ENCODE data around the gene DYSF. TPM values are rescaled to one million over a fixed set of nuclear protein-coding genes. Genes with fewer than 3 reads are reported as not detected.

The DYSF gene
- total RNA-seq, 1 donor from 2014 or later, result 42.8 TPM

- no peak for DNase-seq (ENCODE audit: low read depth)
- Histone ChIP-seq H3K4me3 (ENCODE audit: low read depth, low read length) (no peak overlapping the region), H3K27me3 (ENCODE audit: control insufficient read depth, insufficient read depth, low read length) (no peaks in the 10 kb centered on the region), H3K36me3 (ENCODE audit: control insufficient read depth, insufficient read depth, low read length) (no peaks in the 10 kb centered on the region)
- TF ChIP-seq, protein P1, sequence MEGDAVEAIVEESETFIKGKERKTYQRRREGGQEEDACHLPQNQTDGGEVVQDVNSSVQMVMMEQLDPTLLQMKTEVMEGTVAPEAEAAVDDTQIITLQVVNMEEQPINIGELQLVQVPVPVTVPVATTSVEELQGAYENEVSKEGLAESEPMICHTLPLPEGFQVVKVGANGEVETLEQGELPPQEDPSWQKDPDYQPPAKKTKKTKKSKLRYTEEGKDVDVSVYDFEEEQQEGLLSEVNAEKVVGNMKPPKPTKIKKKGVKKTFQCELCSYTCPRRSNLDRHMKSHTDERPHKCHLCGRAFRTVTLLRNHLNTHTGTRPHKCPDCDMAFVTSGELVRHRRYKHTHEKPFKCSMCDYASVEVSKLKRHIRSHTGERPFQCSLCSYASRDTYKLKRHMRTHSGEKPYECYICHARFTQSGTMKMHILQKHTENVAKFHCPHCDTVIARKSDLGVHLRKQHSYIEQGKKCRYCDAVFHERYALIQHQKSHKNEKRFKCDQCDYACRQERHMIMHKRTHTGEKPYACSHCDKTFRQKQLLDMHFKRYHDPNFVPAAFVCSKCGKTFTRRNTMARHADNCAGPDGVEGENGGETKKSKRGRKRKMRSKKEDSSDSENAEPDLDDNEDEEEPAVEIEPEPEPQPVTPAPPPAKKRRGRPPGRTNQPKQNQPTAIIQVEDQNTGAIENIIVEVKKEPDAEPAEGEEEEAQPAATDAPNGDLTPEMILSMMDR (IDR thresholded peaks at IDR 0.05; ENCODE audit: insufficient read depth, low read length, poor library complexity, severe bottlenecking), result no peak
Measured at GRCh38 chr2:71675296-71675695, 221.9 kb downstream of the DYSF start.

DNA sequence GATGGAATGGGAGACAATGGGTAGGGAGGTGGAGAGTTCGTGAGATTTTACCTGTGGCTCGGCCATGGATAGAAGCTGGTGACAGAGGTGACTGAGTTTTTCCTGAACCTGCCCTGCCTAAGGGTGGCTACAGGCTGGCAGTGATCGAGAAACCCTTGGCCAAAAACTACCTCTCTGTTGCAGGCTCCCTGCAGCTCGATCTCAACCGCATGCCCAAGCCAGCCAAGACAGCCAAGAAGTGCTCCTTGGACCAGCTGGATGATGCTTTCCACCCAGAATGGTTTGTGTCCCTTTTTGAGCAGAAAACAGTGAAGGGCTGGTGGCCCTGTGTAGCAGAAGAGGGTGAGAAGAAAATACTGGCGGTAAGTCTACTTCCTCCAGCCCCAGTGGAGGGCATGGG is 225.5 kb downstream of the DYSF start:
- no peak overlapping the region for H3K4me3 ChIP-seq (ENCODE audit: low read depth, low read length)
- H3K27me3 ChIP-seq (ENCODE audit: control insufficient read depth, insufficient read depth, low read length), result no peaks in the 10 kb centered on the region
- no peaks in the 10 kb centered on the region for H3K36me3 ChIP-seq (ENCODE audit: control insufficient read depth, insufficient read depth, low read length)
- TF ChIP-seq, protein P1 (IDR thresholded peaks at IDR 0.05; ENCODE audit: insufficient read depth, low read length, poor library complexity, severe bottlenecking), result no peak
- DNase-seq (ENCODE audit: low read depth), result no peak

- DNase-seq (ENCODE audit: low read depth), result no peak
- H3K4me3 ChIP-seq (ENCODE audit: low read depth, low read length), result no peak overlapping the region
- TF ChIP-seq, protein P1 (IDR thresholded peaks at IDR 0.05; ENCODE audit: insufficient read depth, low read length, poor library complexity, severe bottlenecking), result no peak
- H3K27me3 ChIP-seq (ENCODE audit: control insufficient read depth, insufficient read depth, low read length), result no peaks in the 10 kb centered on the region
- no peaks in the 10 kb centered on the region for H3K36me3 ChIP-seq (ENCODE audit: control insufficient read depth, insufficient read depth, low read length)
Measured at GRCh38 chr2:71679491-71679890, 226.1 kb downstream of the DYSF start.

DNA sequence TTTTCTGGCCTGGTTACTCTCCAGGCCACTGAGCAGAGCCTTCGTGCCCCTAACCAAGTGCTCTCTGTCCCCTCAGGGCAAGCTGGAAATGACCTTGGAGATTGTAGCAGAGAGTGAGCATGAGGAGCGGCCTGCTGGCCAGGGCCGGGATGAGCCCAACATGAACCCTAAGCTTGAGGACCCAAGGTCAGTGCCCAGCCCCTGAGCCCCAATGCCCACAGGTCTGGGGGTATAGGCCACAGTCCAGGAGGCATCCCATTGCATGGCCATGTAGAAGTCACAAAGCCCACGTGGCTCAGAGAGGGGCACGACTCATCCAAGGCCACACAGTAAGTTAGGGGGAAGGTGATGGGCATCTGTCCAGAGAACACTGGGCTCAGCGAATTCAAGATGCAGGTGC is 227.6 kb downstream of the DYSF start:
- Histone ChIP-seq H3K4me3 (ENCODE audit: low read depth, low read length) (no peak overlapping the region), H3K27me3 (ENCODE audit: control insufficient read depth, insufficient read depth, low read length) (no peaks in the 10 kb centered on the region), H3K36me3 (ENCODE audit: control insufficient read depth, insufficient read depth, low read length) (no peaks in the 10 kb centered on the region)
- TF ChIP-seq, protein P1 (IDR thresholded peaks at IDR 0.05; ENCODE audit: insufficient read depth, low read length, poor library complexity, severe bottlenecking), result no peak
- no peak for DNase-seq (ENCODE audit: low read depth)

DNA sequence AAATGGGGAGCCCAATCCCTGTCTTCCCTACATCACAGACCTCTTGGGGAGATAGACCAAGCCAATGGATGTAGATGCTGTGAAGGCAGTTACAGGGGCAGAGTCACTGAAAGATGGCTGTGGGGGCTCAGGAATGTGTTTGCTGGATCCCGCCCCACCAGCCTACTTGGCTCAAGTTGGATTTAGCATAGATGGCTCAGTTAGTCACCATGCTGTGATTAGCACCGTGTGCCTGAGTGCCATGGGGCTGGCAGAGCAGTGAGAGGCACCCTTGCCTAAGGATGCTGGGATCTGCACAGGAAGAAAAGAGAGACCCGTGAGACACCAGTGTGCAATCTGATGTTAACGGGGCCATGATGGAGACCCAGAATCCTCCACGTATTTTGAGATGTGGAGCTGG is 228.3 kb downstream of the DYSF start:
- DNase-seq (ENCODE audit: low read depth), result no peak
- Histone ChIP-seq H3K36me3 (ENCODE audit: control insufficient read depth, insufficient read depth, low read length) (no peaks in the 10 kb centered on the region), H3K27me3 (ENCODE audit: control insufficient read depth, insufficient read depth, low read length) (no peaks in the 10 kb centered on the region), H3K4me3 (ENCODE audit: low read depth, low read length) (no peak overlapping the region)
- TF ChIP-seq, protein P1 (IDR thresholded peaks at IDR 0.05; ENCODE audit: insufficient read depth, low read length, poor library complexity, severe bottlenecking), result no peak

- H3K4me3 ChIP-seq (ENCODE audit: low read depth, low read length), result no peak overlapping the region
- TF ChIP-seq, protein P1 (IDR thresholded peaks at IDR 0.05; ENCODE audit: insufficient read depth, low read length, poor library complexity, severe bottlenecking), result no peak
- no peaks in the 10 kb centered on the region for H3K27me3 ChIP-seq (ENCODE audit: control insufficient read depth, insufficient read depth, low read length)
- H3K36me3 ChIP-seq (ENCODE audit: control insufficient read depth, insufficient read depth, low read length), result no peaks in the 10 kb centered on the region
- no peak for DNase-seq (ENCODE audit: low read depth)
Measured at GRCh38 chr2:71682341-71682740, 229.0 kb downstream of the DYSF start.
